IMR-90 (cell line): ENCODE results near the gene OR2F2.

Experiments used
- BHLHE40 ChIP-seq: fragments of 150-350 bp; IDR thresholded peaks from 2 replicates; pipeline ENCODE4 v1.6.1; 2016; ENCODE audit warnings: mild to moderate bottlenecking, low read depth, low read length
- CTCF ChIP-seq: conservative IDR thresholded peaks from 2 replicates; pipeline ENCODE4 v1.5.1; 2012; ENCODE audit warnings: mild to moderate bottlenecking, low read depth, low read length, improper control_type of control experiment

GRCh38 chr7:143914938-143915652, 19.9 kb upstream of the OR2F2 start:
- TF ChIP-seq CTCF = no peak
- TF ChIP-seq BHLHE40 = no peak
